Activated gamma-delta T cell (primary cell): ENCODE results near the gene SERPINE1.
"Not testable (repeated sequence)": the region's sequence is repeated elsewhere in the genome, so short reads cannot be mapped to it uniquely, and the experiment has no call there.

Source experiments
- DNase-seq: peaks from one replicate; lab custom pipeline; 2025; lab: John Stamatoyannopoulos, UW

SERPINE1 gene

GRCh38 chr7:101102026-101102425, 24.9 kb upstream of the SERPINE1 start:
- DNase-seq = no peak

- DNase-seq = not testable (repeated sequence)
Measured at GRCh38 chr7:101103701-101104100, 23.2 kb upstream of the SERPINE1 start.

GRCh38 chr7:101104193-101104713, 22.7 kb upstream of the SERPINE1 start:
- DNase-seq = no peak

GRCh38 chr7:101104799-101105198, 22.1 kb upstream of the SERPINE1 start:
- DNase-seq = no peak

GRCh38 chr7:101105248-101105647, 21.7 kb upstream of the SERPINE1 start:
- not testable (repeated sequence) for DNase-seq

GRCh38 chr7:101106386-101106785, 20.5 kb upstream of the SERPINE1 start:
- no peak for DNase-seq

GRCh38 chr7:101108330-101108857, 18.5 kb upstream of the SERPINE1 start:
- DNase-seq = no peak

- DNase-seq = no peak
Measured at GRCh38 chr7:101108961-101109360, 17.9 kb upstream of the SERPINE1 start.

GRCh38 chr7:101109368-101109767, 17.5 kb upstream of the SERPINE1 start:
- no peak for DNase-seq

GRCh38 chr7:101111261-101111660, 15.6 kb upstream of the SERPINE1 start:
- DNase-seq = no peak

- no peak for DNase-seq
Measured at GRCh38 chr7:101112233-101112632, 14.7 kb upstream of the SERPINE1 start.

GRCh38 chr7:101113140-101113539, 13.8 kb upstream of the SERPINE1 start:
- DNase-seq = not testable (repeated sequence)

GRCh38 chr7:101113836-101114235, 13.1 kb upstream of the SERPINE1 start:
- no peak for DNase-seq

GRCh38 chr7:101114492-101114891, 12.4 kb upstream of the SERPINE1 start:
- DNase-seq = no peak

- no peak for DNase-seq
Measured at GRCh38 chr7:101115215-101115614, 11.7 kb upstream of the SERPINE1 start.

GRCh38 chr7:101116898-101117297, 10.0 kb upstream of the SERPINE1 start:
- DNase-seq = no peak

- no peak for DNase-seq
Measured at GRCh38 chr7:101118856-101119255, 8.0 kb upstream of the SERPINE1 start.

- no peak for DNase-seq
Measured at GRCh38 chr7:101119876-101120275, 7.0 kb upstream of the SERPINE1 start.

GRCh38 chr7:101120315-101120714, 6.6 kb upstream of the SERPINE1 start:
- DNase-seq = no peak

- DNase-seq = not testable (repeated sequence)
Measured at GRCh38 chr7:101121631-101121990, 5.3 kb upstream of the SERPINE1 start.

- no peak for DNase-seq
Measured at GRCh38 chr7:101121991-101122932, 4.6 kb upstream of the SERPINE1 start.

- DNase-seq = no peak
Measured at GRCh38 chr7:101122933-101123702, 3.8 kb upstream of the SERPINE1 start.
